Ascending aorta (tissue), 2 donors: ENCODE data around the gene AGBL3. TPM values are rescaled to one million over a fixed set of nuclear protein-coding genes. Genes with fewer than 3 reads are reported as not detected.
A peak's percentile ranks its signal among the peaks of the same experiment; 100 is the strongest.

Experiments used
- DNase-seq, 2 donors: peaks; one replicate each; pipeline ENCODE4 v3.0.0-alpha.2; 2019; ENCODE audit warnings: low spot score in 2 of 2
- H3K27ac ChIP-seq, 2 donors: fragments of 200-600 bp; sonication (generic); one replicate each; pipeline ENCODE4 v1.5.1; 2016 to 2017; ENCODE audit warnings: mild to moderate bottlenecking in 1 of 2
- H3K27me3 ChIP-seq: fragments of 200-600 bp; sonication (generic); one replicate; pipeline ENCODE4 v1.5.1; 2017
- H3K36me3 ChIP-seq, 2 donors: fragments of 200-600 bp; sonication (generic); one replicate each; pipeline ENCODE4 v1.5.1; 2016
- H3K4me1 ChIP-seq, 2 donors: fragments of 200-600 bp; sonication (generic); one replicate each; pipeline ENCODE4 v1.5.1; 2016 to 2017; ENCODE audit warnings: mild to moderate bottlenecking in 1 of 2
- H3K4me3 ChIP-seq, 2 donors: fragments of 200-600 bp; sonication (generic); one replicate each; pipeline ENCODE4 v1.5.1; 2016 to 2017; ENCODE audit warnings: mild to moderate bottlenecking in 1 of 2
- H3K9me3 ChIP-seq, 2 donors: fragments of 200-600 bp; sonication (generic); one replicate each; pipeline ENCODE4 v1.5.1; 2016
- intact Hi-C: fragments of 100-400 bp; cut with DNase I; formaldehyde crosslinking; loops from one replicate; pipeline ENCODE4 v1.15.1; 2023
- total RNA-seq: library from RNA; depleted of rRNA; stranded (reverse); fragments of >200 nt; gene quantifications from one replicate; pipeline ENCODE4 v1.1.0, GENCODE V29; 2016
- TF ChIP-seq, protein P1 (sequence below), 3 experiments: fragments of 200-600 bp in 2 of 3; fragments of 450-650 bp in 1 of 3; sonication (generic) in 2 of 3; IDR thresholded peaks; one replicate each; pipeline ENCODE4 v1.5.1; 2016 to 2019; ENCODE audit warnings: antibody characterized with exemption in 3 of 3, mild to moderate bottlenecking in 1 of 3, moderate library complexity in 1 of 3

The AGBL3 gene
- total RNA-seq, 1 donor from 2014 or later, result 2.8 TPM

DNA sequence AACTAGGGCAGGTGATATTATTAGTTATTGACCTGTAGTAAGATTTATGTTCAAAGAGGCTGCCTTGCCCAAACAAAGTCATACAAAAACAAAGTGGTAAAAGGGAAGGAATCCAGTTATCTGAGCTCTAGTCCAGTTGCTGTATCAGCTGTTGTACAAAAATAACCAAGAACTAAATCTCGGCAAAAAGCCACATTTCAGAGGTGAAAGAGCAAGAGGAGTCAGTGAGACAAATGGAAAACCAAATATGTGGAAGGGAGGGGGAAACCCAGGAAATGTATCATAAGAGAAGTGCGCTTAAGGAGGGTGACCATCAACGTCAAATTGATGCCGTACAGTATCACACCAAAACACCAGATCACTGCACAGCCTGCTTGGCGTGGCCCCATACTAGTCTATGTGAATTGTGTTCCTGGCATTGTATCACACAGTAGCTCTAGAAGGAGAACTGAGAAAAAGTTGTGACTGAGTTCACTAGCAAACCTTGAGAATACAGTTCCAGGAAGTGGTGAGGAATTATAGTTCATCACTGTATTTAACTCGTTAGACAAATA lies 6.4 kb downstream of the AGBL3 start:
- DNase-seq, result peak in 1 of 2 donors; percentile 70
- H3K9me3 ChIP-seq, result no peaks in the 10 kb centered on the region
- TF ChIP-seq, protein P1, sequence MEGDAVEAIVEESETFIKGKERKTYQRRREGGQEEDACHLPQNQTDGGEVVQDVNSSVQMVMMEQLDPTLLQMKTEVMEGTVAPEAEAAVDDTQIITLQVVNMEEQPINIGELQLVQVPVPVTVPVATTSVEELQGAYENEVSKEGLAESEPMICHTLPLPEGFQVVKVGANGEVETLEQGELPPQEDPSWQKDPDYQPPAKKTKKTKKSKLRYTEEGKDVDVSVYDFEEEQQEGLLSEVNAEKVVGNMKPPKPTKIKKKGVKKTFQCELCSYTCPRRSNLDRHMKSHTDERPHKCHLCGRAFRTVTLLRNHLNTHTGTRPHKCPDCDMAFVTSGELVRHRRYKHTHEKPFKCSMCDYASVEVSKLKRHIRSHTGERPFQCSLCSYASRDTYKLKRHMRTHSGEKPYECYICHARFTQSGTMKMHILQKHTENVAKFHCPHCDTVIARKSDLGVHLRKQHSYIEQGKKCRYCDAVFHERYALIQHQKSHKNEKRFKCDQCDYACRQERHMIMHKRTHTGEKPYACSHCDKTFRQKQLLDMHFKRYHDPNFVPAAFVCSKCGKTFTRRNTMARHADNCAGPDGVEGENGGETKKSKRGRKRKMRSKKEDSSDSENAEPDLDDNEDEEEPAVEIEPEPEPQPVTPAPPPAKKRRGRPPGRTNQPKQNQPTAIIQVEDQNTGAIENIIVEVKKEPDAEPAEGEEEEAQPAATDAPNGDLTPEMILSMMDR (IDR thresholded peaks at IDR 0.05), result no peak
- H3K4me1 ChIP-seq, result peaks cover 9 to 50% of the 10 kb centered on the region in 2 donors
- peak overlapping the region; percentile 62 to 72 for H3K27ac ChIP-seq
- H3K27me3 ChIP-seq, result no peaks in the 10 kb centered on the region
- intact Hi-C loops, result no loop called here
- no peak overlapping the region for H3K4me3 ChIP-seq
- peaks cover 0 to 5% of the 10 kb centered on the region in 2 donors for H3K36me3 ChIP-seq

DNA sequence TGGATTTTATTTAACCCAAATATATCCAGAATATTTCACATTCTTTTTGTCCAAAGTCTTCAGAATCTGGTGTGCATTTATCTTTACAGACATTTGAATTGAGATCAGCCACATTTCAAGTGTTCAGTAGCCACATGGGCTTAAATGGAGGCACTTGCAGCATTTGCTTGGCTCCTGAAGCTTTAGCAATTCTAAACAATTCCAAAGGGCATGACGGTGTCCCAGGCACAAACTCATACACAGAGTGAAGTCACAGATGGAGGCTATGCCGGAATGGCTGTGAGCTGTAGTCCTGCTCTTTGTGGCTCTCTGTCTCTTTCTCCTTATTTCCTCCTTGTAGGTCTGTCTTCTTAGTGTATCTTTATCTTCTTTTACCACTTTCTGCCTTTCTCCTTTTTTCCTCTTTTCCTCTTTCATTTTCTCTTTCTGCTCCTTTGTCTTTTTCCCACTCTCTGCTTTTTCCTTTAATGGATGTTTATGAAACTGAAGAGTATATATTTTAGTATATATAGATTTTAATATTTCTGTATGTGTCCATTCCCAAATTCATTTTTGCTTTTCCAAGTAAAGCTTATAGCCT lies 7.7 kb downstream of the AGBL3 start:
- Histone ChIP-seq H3K27ac (peak overlapping the region; percentile 72 to 81), H3K9me3 (no peaks in the 10 kb centered on the region), H3K36me3 (peaks cover 0 to 5% of the 10 kb centered on the region in 2 donors), H3K4me1 (peaks cover 9 to 44% of the 10 kb centered on the region in 2 donors), H3K27me3 (no peaks in the 10 kb centered on the region), H3K4me3 (no peak overlapping the region)
- TF ChIP-seq, protein P1 (IDR thresholded peaks at IDR 0.05), result no peak
- no peak for DNase-seq
- intact Hi-C loops, result no loop called here

DNA sequence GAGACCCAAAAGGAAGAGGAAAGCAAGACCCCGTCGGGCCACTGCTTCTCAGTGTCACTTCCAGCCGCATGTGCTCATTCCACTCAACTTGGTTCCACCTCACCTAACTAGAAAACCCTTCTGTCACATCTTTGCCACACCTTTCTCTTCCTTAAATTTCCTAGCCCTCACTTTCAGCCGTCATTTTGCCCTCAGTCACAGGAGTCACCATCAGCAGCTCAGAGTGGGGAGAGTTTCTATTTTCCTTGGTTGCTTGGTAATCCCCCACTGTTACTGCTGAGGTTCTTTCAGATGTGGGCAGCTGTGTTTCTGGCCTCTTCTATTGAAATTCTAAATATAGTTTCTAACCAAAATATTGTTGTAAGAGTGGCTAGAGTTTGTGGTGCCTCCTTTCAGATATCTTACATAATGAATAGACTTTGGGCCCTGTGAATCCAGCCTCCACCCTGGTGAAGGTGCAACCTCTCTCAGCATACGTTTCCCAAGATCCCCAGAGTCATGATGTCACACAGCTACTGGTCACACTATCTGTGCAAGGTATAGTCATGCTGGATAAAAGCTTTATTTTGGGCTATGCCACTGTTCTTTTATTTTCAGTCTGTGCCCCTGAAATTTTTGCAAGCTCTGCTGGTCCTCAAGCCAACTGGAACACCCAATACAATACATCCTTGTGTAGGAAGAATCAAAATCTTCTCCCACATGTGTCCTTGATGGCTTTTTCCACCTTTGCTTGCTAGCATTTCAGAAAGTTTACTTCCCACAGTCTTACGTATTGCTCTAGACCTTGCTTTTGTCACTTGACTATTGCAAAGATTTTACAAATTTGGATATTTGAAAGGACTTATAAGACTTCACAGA lies 9.2 kb downstream of the AGBL3 start:
- Histone ChIP-seq H3K36me3 (no peaks in the 10 kb centered on the region), H3K4me1 (peaks cover 9 to 40% of the 10 kb centered on the region in 2 donors), H3K4me3 (no peak overlapping the region), H3K27ac (peak overlapping the region; percentile 77 to 81), H3K9me3 (no peaks in the 10 kb centered on the region), H3K27me3 (no peaks in the 10 kb centered on the region)
- no peak for DNase-seq
- TF ChIP-seq, protein P1 (IDR thresholded peaks at IDR 0.05), result no peak
- intact Hi-C loops, result no loop called here

DNA sequence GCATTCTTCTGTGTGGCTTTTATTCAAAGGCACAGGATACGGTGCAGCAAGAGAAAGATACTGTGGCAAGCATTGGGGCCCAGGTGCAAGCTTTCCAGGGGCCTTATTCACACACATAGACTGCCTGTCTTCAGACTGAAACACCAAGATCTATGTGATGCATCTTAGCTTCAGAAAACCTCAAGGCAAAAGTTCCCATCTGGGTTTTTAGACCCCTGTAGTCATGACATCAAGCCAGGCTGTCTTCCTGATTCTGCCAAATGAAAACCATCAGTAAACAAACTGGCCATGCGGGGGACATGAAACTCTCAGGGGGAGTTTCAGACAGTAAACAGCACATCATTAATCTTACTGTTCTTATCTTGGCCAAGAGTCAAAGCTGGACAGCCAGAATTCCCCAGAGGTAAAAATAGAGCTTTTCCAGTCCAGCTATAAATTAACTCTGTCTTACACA lies 9.8 kb downstream of the AGBL3 start:
- DNase-seq, result no peak
- TF ChIP-seq, protein P1 (IDR thresholded peaks at IDR 0.05), result no peak
- H3K36me3 ChIP-seq, result no peaks in the 10 kb centered on the region
- H3K9me3 ChIP-seq, result no peaks in the 10 kb centered on the region
- H3K4me1 ChIP-seq, result peaks cover 9 to 34% of the 10 kb centered on the region in 2 donors
- H3K4me3 ChIP-seq, result no peak overlapping the region
- intact Hi-C loops, result no loop called here
- no peaks in the 10 kb centered on the region for H3K27me3 ChIP-seq
- H3K27ac ChIP-seq, result peak overlapping the region; percentile 77 to 81

DNA sequence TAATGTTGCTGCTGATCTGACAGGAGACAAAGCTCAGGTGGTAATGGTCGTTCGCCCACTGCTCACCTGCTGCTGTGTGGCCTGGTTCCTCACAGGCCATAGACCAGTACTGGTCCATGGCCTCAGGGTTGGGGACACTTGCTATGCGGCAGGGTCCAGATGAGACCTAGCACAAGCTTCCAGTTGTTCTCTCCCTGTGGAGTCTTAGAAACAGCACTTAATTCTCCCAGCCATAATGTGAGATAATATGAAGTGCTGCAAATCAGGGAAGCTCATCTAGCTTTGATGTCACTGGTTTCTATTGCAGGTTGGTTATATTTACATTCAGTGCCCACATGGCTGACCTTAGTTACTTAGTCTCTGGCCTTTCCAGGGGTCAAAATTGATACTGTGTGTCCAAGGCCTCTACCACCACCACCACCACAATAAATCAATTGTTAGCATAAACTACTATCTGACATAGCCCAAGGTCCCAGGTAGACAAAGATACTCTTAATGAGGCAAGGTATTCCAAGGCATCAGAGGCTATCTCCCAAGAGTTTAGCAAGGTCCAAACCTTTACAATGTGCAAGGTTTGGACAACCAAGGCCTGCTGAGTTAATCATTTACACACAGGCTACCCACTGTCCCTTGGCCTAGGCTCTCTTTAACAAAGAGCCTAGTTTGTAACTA lies 11.0 kb downstream of the AGBL3 start:
- Histone ChIP-seq H3K4me1 (peaks cover 4 to 27% of the 10 kb centered on the region in 2 donors), H3K27me3 (no peaks in the 10 kb centered on the region), H3K27ac (peak overlapping the region; percentile 77 to 81), H3K4me3 (no peak overlapping the region), H3K36me3 (no peaks in the 10 kb centered on the region), H3K9me3 (no peaks in the 10 kb centered on the region)
- TF ChIP-seq, protein P1 (IDR thresholded peaks at IDR 0.05), result no peak
- DNase-seq, result no peak
- intact Hi-C loops, result no loop called here
